GM19351 (cell line): Measurements from ENCODE around the gene RAD51.
"Not testable (repeated sequence)": the region's sequence is repeated elsewhere in the genome, so short reads cannot be mapped to it uniquely, and the experiment has no call there.

ENCODE experiments used
- ATAC-seq: cut with Tn5 transposase; IDR thresholded peaks from one replicate; pipeline ENCODE4 v1.9.1; 2021; ENCODE audit warnings: mild to moderate bottlenecking, moderate library complexity; ENCODE audit not compliant: unreplicated experiment

The RAD51 gene

DNA sequence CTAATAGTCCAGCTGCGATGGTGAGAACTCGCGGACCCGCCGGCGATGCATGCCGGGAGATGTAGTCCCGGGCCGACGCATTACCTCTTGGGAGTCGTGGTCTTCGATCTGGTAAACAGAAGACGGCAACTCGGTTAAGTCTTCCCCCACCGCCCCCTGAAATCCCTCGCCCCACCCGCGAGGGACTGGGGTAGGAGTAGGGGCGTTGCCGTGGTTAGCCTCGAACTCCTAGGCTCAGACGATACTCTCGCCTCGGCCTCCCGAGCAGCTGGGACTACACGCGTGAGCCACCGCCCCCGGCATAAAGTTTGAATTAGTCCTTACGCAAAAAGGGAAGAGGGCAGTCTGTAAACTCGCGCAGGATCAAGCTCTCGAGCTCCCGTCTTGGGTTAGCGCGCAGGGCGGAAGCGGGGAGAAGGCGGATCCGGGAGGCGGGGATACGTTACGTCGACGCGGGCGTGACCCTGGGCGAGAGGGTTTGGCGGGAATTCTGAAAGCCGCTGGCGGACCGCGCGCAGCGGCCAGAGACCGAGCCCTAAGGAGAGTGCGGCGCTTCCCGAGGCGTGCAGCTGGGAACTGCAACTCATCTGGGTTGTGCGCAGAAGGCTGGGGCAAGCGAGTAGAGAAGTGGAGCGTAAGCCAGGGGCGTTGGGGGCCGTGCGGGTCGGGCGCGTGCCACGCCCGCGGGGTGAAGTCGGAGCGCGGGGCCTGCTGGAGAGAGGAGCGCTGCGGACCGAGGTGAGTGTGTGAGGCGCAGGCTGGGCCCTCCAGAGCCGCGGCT is at the start of gene RAD51:
RAD51 (plus strand) TSS at position 487 of the 781 bp plus-strand sequence. CDS start 3,585 bp downstream, outside the sequence.
- ATAC-seq: peak; percentile 82

DNA sequence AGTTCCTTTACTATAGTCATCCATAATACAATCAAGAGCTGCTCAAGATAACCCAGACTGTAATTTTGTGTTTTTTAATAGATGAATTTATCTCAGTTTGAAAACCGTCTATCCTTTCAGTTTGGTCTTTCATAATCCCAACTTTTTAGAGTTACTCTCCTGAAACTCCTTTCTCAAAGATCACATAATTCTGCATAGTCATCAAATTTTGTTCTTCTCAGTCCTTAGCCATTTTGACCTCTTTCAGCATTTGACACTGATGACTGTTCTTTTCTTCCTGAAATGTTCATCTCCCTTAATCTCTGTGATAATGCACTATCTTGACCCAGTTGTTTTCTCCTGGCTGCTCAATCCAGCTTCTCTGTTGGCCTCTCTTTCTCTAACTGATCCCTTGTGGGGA is 47.5 kb upstream of the RAD51 start:
- no peak for ATAC-seq

DNA sequence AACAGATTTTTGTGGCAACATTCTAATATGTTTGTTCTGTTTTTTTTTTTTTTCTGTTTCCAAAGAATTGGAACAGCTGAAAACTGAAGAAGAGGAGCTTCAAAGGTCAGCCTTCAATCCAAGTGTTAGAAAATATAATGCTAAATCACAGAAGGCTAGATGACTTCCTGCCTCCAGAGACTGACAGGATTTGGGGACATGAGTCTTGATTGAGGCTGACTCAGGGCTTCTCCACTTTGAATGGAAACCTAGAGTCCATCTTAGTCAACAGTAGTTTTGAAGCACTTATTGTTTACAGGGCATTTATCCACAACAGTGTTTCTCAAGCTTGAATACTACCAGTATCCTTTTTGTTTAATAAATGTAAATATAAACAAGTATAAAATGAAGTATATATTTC is 44.5 kb upstream of the RAD51 start:
- ATAC-seq: no peak

DNA sequence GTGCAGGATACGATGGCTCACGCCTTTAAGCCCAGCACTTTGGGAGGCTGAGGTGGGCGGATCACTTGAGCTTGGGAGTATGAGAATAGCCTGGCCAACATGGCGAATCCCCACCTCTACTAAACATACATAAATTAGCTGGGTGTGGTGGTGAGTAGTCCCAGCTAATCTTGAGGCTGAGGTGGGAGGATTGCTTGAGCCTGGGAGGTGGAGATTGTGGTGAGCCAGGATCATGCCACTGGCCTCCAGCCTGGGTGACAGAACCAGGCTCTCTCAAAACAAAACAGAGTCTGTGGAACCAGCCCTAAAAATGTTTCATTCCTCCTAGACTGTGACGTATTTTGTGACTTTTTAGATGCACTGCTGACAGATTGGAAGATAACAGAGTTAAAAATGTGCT is 34.3 kb upstream of the RAD51 start:
- no peak for ATAC-seq

DNA sequence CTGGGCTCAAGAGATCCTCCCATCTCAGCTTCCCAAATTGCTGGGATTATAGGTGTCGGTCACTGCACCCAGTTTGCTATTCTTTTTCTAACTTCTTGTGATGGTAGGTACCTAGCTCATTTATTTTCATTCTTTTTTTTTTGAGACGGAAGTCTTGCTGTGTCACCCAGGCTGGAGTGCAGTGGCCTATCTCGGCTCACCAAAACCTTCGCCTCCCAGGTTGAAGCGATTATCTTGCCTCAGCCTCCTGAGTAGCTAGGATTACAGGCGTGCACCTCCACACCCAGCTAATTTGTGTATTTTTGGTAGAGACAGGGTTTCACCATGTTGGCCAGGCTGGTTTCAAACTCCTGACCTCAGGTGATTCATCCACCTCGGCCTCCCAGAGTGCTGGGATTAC is 30.1 kb upstream of the RAD51 start:
- no peak for ATAC-seq

DNA sequence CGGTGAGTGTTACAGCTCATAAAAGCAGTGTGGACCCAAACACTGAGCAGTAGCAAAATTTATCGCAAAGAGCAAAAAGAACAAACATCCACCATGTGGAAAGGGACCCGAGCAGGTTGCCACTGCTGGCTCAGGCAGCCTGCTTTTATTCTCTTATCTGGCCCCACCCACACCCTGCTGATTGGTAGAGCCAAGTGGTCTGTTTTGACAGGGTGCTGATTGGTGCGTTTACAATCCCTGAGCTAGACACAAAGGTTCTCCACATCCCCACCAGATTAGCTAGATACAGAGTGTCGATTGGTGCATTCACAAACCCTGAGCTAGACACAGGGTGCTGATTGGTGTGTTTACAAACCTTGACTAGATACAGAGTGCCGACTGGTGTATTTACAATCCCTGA is 18.7 kb upstream of the RAD51 start:
- not testable (repeated sequence) for ATAC-seq

DNA sequence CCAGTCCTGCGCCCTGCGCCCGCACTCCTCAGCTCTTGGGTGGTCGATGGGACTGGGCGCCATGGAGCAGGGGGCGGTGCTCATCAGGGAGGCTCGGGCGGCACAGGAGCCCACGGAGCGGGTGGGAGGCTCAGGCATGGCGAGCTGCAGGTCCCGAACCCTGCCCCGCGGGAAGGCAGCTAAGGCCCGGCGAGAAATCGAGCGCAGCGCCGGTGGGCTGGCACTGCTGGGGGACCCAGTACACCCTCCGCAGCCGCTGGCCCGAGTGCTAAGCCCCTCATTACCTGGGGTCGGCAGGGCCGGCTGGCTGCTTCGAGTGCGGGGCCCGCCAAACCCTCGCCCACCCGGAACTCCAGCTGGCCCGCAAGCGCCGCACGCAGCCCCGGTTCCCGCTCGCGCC is 18.1 kb upstream of the RAD51 start:
- not testable (repeated sequence) for ATAC-seq

DNA sequence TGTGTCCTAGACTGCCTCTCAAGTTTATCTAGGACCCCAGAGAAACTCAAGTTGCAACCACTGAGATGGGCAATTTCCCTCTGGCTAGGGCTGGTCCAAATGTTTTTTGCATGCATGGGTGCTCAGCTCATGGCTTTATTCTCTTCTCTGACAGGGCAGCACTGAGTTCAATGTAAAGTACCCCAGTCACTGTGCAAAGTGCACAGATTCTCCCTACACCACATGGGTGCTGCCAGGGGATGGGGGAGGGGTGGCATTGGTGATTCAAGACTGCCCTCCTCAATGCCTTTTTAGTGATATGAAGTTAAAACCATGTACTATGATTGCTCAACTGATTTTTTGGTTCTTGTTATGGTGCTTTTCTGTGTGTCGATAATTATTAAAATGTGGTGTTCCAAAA is 14.8 kb upstream of the RAD51 start:
- no peak for ATAC-seq

DNA sequence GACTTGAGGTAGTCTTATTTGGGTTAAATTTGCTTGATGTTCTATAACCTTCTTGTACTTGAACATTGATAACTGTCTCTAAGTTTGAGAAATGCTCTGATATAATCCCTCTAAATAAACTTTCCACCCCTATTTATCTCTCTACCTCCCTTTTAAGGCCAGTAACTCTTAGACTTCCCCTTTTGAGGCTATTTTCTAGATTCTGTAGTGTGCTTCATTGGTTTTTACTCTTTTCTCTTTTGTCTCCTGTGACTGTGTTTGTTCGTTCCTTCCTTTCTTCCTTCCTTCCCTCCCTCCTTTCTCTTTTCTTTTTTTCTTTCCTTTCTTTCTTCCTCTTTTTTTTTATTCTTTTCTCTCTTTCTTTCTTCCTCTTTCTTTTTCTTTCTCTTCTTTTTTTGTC is 14.0 kb upstream of the RAD51 start:
- ATAC-seq: not testable (repeated sequence)

DNA sequence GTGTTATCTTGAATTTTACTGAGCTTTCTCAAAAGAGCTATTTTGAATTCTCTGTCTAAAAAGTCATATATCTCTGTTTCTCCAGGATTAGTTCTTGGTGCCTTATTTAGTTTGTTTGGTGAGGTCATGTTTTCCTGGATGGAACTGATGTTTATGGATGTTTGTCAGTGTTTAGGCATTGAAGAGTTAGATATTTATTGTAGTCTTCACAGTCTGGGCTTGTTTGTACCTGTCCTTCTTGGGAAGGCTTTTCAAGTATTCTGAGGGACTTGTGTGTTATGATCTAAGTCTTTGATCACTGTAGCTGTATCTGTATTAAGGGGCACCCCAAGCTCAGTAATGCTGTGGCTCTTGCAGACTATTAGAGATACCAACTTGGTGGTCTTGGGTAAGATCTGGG is 10.6 kb upstream of the RAD51 start:
- no peak for ATAC-seq

DNA sequence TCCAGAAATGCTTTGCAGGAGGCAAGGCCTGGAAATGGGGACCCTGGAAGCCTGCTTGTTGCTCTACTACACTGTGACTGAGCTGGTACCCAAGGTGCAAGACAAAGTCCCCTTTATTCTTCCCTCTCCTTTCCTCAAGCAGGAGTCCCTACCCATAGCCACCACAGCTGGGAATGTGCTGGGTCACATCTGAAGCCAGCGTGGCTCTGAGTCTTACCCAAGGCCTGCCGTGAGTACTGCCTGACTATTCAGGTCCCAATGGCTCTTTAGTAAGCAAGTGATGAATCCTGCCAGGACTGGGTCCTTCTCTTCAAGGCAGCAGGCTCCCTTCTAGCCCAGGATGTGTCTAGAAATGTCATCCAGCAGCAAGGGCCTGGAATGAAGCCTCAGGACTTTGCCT is 9.6 kb upstream of the RAD51 start:
- ATAC-seq: no peak

DNA sequence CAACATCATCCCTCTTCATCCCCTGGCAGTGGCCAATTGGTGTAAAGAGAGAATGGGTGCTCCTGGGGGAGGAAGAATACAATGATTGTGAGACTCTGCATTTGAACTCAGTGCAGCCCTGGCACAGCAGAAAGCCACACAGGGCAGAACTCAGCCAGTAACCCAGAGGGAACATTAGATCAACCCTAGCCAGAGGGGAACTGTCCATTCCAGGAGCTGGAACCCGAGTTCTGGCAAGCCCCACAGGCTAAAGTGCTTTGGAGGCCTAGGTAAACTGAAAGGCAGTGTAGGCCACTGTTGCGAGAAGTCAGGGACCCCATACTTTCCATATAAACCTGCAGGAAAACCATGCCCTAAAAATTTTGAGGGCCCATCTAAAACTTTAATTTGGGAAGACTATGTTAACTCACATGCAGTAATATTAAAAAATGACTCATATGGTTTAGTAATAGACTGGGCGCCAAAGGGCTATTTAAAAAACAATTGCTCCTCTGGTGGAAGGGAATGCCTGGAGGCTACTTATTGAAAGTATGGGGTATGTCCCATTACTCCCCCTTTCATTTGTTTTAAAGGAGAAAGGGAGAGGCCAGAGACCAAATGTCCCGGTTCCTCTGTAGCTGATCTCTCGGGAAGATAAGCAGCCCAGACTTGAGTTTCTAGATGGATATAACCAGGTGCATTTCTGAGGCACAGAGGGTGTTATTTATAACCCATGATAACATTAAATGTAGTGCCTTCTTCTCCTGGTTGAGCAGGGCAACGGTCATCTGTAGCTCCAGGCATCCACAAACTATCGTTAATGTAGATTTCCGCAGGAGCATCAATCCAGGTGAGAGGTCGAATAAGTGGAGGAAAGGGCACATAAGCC is 5.8 kb upstream of the RAD51 start:
- no peak for ATAC-seq

DNA sequence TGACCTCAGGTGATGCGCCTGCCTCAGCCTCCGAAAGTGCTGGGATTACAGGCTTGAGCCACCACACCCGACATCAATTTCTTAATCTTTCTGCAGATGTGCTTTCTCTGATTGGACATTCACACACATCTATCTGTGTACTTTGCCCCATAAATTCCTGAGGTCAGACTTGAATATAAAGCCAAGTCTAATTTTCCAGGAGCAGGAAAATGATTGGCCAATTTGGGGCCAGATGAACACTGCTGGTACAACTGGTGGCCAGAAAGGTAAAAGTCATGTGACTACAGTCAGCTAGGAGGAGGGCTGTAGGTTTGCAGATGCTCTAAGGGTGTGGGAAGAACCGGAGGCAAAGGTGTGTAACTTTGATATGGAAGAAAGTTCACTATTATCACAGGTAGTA is 3.2 kb upstream of the RAD51 start:
- ATAC-seq: no peak

DNA sequence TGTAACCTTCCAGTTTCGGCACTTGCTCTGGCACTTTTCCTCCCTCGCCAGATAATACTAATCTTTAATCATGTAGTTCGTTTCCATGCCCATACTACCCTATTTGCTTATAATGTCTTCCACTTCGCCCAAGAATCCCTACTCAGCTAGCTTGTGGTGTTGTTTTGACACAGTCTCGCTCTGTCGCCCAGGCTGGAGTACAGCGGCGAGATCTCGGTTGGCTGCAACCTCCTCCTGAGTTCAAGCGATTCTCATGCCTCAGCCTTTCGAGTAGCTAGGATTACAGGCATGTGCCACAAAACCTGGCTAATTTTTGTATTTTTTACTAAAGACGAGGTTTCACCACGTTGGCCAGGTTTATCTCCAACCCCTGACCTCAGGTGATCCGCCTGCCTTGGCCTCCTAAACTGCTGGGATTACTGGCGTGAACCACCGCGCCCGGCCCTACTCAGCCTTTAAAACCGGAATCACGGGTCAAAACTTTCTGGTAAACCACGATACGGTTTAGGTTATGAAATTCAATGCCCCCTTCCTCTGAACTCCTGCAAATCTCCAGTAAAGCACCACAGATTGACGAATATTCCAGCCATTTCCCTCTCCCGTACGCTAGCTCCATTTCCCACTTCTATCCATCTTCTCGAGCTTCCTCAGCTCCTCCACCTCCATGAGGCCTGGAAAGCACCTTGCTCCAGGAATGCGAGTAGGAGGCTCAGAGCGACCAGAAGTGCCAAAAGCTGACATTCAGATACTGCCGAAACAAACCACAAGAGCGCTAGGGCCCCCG is 878 bp upstream of the RAD51 start:
- peak; percentile 22 for ATAC-seq

DNA sequence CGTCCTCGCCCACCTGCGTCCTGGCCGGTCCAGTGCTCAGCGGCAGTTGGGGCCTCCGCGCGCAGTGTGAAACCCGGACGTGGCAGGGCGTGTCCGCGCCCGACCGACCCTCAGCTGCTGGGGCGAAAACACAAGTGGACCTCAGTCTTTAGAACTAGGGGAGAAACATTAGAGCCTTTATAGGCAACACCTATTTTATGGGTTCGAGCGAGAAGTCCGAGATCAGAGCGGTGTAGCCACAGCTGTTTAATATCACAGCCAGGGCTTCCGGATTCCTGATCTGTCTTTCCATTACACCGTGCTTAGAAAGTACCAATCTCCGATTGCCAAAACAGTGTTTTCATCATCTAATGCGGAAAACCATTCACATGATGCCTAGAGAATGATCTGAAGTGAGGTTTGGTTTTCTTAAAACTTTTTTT is 506 bp downstream of the RAD51 start:
- peak; percentile 31 for ATAC-seq

DNA sequence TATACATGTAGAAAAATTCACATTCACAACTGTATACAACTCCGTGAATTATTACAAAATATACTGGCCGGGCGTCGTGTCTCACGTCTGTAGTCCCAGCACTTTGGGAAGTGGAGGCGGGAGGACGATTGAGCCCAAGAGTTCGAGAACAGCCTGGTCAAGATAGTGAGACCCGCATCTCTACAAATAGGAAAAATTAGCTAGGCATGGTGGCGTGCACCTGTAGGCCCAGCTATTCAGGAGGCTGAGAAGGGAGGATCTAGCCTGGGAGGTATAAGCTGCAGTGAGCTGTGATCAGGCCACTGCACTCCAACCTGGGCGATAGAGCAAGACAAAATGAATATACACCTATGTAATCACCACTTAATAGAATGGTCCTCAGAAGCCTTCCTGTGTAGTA is 1.3 kb downstream of the RAD51 start:
- no peak for ATAC-seq

DNA sequence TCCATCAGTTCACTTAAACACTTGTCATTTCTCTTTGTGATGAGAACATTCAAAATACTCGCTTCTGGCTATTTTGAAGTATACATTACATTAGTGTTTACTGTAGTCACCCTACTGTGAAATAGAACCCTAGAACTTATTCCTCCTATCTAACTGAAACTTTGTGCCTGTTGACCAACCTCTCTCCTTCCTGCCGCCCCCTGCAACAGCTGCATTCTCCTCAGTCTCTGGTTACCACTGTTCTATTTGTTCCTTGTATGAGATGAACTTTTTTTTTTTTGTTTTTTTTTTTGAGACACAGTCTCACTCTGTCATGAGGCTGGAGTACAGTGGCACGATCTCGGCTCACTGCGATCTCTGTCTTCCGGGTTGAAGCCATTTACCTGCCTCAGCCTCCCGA is 2.9 kb downstream of the RAD51 start:
- ATAC-seq: no peak

DNA sequence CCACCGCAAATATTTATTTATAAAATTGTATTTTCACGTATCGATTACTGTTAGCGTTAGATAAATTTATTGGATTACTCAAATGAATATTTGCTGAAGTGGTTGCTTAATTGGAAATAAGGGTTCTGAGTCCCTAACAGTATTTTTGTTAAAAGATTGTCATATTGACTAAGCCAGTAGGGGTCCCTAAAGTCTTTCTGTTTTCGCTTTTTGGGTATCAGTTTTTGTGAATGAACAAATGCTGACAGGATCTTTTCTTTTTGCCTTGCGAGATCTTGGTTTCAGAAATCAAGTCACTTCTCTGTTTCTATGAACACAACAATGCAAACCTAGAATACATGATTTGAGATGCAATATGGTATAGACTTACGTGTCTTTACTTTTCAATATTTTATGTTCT is 7.1 kb downstream of the RAD51 start:
- no peak for ATAC-seq

DNA sequence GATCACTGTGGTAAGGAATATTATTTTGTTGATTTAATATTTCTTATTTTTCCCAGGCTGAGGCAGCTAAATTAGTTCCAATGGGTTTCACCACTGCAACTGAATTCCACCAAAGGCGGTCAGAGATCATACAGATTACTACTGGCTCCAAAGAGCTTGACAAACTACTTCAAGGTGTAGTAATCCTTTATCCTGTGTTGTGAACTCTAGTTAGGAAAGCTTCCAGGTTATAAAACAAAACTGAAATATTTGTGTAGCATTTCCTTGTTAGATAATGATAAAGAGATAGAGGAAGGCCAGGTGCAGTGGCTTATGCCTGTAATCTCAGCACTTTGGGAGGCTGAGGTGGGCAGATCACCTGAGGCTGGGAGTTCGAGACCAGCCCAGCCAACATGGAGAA is 11.1 kb downstream of the RAD51 start:
- no peak for ATAC-seq

DNA sequence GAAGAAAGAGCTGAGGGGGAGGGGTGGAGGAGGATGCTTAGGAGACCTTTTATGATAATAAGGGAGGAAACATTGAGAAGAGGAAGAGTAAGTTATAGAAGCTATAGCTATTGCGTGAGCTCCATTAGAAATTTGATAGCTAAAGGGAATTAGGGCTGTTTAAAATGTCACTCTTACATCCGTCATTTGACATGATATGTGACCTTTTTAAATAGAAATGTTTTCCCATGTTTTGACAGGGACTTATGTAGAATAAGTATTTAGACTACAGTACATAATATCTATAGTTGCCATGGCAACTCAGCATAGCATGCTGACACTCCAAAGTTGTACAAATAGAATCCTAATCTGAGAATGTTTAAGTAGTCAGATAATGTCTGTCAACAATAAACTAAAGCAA is 19.2 kb downstream of the RAD51 start:
- no peak for ATAC-seq

DNA sequence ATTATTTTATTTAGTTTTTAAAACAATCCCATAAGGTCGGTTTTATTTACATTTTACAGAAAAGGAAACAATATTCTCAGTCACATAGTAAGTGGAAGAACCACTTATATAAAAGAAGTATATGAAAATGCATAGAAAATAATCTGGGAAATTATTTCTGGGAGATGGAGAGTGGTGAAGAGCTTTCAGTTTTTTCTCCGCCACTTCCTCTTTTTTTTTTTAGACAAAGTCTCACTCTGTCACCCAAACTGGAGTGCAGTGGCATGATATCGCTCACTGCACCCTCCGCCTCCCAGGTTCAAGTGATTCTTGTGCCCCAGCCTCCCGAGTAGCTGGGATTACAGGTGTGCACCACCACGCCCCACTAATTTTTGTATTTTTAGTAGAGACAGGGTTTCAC is 21.2 kb downstream of the RAD51 start:
- no peak for ATAC-seq
